Stimulated activated CD4-positive, alpha-beta T cell treated with anti-CD3 and anti-CD28 coated beads, Interleukin-15, amount 100 ng/mL, for 48 hours (primary cell): ENCODE results near the gene PSD4.
A peak's percentile ranks its signal among the peaks of the same experiment; 100 is the strongest.

Source experiments
- DNase-seq, 2 donors: peaks; one replicate each; pipeline ENCODE4 v3.0.0-alpha.2; 2020; ENCODE audit warnings: low read depth in 2 of 2

Gene PSD4

GRCh38 chr2:113173542-113174375, at the start of gene PSD4:
TSS of gene PSD4 (plus strand) at chr2:113173971. CDS start at chr2:113182457, 8,486 bp downstream.
- peak; percentile 83 to 84 for DNase-seq

DNA sequence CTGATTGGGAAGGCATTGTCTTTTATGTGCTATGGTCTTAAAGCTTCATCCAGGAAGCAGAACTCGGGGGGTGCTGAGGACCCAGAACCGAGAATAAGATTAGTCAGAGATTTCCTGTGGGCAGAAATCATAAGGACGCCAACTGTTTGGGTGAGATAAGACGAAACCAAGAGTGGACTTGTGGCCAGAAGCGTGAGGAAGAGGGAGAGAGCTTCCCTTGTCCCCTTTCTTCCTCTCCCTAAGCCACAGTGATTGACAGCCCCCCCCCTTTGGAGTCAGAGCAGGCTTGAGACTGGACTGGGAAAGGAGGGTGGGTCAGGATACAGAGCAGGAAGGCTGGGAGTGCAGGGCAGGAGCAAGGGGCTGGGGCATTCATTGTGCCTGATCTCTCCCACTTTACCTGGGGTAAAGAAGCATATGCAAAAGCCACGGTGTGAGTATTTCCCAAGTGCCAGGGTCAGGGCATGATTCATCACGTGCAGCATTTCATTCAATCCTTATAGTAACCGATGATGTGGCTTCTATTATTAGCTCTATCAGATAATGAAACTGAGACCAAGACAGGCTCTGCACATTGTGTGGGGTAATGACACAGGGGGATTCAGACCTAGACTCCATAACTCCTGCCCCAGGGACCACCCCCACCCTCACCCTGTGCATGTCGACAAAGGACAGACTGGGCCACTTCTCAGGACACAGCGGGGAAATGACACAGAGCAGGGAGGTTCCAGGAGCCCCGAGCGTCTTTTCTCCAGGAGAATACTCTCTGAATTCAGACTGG, 49.4 kb upstream of the PSD4 start:
- no peak for DNase-seq

DNA sequence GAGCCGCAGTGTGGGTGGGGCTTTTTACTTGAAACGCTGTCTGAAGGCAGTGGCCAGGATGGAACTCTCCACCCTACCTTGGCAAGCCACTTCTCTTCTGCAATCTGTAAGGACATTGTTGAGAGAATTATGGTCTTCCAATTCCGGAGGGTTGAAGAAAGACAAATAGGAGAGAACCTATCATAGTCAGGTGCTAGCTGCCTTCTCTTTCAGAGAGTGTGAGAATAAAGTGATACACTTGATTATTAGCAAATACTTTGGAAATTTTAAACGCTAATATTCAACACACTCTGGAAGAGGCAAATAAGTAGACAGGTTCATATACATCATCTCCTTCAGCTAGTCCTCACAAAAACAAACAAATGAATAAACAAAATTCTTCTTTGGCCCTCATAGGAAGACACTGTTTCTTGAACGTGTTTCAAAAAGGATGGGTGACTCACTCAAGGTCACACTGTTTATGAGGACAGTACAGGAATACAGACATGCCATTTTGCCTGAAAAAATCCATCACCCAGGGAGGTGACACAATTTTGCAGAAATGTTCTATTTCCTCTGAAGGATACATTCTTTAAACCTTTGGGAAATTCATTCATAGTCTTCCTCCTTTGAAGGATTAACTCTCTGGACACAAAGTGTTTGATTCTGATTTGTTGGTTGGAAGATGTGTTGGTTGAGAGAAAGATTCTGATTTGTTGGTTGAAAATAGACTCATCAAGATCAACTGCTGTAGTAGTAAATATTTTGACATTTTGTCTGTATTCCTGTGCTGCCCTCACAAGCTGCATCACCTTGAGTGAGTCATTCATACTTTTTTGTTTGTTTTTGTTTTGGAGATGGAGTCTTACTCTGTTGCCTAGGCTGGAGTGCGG, 48.6 kb upstream of the PSD4 start:
- no peak for DNase-seq

- no peak for DNase-seq
Measured at GRCh38 chr2:113126845-113127645, 46.7 kb upstream of the PSD4 start, which contains the start of gene IL1RN. TSS of gene IL1RN (plus strand) at chr2:113127598. CDS start at chr2:113127625, 27 bp downstream.

- DNase-seq, result no peak
Measured at GRCh38 chr2:113127646-113128570, 45.9 kb upstream of the PSD4 start.

GRCh38 chr2:113129519-113130078, 44.2 kb upstream of the PSD4 start:
- no peak for DNase-seq

GRCh38 chr2:113131352-113132185, 42.2 kb upstream of the PSD4 start:
- no peak for DNase-seq

- DNase-seq, result no peak
Measured at GRCh38 chr2:113132414-113133021, 41.3 kb upstream of the PSD4 start.

DNA sequence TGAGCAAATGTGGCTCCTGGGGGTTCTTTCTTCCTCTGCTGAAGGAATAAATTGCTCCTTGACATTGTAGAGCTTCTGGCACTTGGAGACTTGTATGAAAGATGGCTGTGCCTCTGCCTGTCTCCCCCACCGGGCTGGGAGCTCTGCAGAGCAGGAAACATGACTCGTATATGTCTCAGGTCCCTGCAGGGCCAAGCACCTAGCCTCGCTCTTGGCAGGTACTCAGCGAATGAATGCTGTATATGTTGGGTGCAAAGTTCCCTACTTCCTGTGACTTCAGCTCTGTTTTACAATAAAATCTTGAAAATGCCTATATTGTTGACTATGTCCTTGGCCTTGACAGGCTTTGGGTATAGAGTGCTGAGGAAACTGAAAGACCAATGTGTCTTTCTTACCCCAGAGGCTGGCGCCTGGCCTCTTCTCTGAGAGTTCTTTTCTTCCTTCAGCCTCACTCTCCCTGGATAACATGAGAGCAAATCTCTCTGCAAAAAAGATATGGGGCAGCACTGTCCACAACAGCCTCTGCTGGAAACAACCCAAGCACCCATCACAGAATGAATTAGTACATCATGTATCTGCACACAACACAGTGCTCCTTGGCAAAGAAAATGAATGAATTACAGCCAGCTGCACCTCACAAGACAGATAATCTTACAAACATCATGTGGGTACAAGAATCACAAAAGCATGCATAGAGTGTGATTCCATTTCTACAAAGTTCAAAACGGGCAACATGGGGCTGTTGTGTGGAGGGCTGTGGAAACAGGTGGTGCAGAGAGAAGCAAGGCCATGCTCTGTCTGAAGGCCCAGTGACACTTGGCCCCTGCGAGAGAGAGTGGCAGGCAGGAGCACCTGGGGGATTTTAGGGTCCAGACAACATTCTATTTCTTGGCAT, 39.8 kb upstream of the PSD4 start:
- no peak for DNase-seq

- DNase-seq, result no peak
Measured at GRCh38 chr2:113134717-113135116, 39.1 kb upstream of the PSD4 start.

- no peak for DNase-seq
Measured at GRCh38 chr2:113135317-113135716, 38.5 kb upstream of the PSD4 start.

DNA sequence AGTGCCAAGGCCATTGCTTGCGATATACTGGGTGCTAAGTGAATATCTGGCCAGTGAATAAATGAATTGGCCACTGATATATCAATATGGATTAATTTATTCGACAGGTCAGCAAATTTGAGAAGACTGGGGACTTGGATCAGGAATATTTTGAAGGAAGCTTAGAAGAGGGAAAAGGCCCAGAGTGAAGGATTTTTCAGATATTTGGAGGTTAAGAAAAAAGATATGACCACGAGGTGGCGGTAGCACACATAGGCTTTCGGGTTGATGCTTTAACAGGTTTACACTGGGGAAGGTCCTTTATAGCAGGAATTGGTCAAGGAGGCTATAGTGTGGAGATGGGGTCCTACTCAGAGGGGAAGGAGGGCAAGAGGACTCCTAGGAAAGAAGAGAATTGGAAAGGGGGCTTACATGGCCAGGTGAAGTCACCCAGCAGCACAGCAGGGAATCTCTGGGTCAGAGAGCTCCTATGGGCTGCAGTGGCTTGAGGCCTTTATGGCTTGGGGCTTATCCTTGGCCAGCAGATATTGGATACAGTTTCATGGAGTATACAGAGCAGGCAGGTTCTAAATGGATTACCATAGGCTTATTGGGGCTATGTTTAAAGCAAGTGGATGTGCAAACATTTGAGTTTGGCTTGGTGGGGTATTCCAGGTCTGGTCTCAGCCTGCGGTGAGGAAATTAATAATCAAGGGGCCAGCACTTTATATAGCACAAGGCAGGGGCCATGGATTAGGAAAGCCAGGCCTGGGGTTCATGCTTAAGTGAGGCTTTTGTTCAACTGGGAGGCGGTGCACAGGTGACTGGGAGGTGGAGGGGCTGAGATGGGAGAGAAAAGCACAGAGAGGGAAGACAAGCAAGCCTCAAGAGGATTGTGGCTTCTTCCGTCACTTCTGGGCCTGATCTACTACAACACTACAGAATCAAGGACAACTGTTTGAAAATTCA, 36.7 kb upstream of the PSD4 start:
- peak in 1 of 2 donors; percentile 19 for DNase-seq

- no peak for DNase-seq
Measured at GRCh38 chr2:113137827-113138226, 35.9 kb upstream of the PSD4 start.

DNA sequence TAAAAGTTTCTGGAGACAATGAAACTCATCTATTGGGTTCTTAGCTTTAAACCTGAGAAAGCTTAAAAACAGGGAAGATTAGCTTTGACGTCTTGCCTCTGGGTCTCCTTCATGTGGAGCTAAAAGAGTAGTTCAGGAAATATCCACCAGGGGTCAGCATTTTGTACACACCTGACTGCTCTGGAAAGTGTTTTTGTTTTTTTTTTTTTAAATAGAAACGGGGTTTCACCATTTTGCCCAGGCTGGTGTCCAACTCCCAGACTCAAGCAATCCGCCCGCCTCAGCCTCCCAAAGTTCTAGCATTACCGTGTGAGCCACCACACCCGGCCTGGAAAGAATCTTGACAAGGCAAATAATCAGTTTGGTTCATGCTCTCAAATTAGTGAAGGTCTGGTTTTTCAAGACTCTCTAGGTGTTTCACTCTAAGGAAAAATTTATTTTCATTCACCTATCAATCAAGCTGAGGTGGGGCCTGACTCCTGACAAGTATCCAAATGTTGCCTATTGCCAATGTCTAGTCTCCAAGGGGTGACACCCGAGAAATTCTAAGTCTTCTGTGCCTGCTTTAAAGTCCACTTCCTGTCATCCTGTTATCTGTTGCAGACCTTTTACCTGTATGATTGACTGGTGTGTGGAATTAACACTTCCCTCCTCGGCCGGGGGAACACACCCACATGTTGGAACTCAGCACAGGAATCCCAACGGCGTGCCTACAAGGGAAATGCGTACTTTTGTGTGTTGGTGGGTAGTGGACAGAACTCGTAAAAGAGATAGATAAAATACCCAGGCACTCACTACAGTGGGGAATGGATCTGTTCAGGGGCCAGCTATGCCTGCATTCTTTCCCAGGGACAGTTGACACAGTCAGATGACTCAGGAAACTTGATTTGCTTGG, 35.1 kb upstream of the PSD4 start:
- peak in 1 of 2 donors; percentile 41 for DNase-seq

DNA sequence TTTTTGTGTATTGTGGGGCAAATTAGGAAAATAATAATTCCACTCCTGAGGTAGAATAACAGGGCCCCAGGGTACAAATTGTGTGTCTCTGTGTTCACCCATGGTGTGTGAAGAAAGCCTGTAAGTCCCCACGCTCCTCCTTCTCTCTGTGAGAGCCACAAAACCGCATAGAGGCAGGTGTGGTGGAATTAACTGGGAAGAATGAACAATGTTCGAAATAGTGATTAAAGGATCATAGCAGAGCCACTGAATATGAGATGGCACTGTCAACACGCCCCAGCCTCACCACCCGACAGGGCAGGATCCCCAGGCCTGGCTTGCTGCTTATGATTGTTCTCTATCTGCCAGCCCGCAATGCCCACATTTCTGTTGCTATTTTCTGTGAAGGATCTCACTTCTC, 32.3 kb upstream of the PSD4 start:
- DNase-seq, result no peak
